Measurements from ENCODE around the gene GGA1. TPM values are rescaled to one million over a fixed set of nuclear protein-coding genes. Genes with fewer than 3 reads are reported as not detected.
A peak's percentile ranks its signal among the peaks of the same experiment; 100 is the strongest.

Gene GGA1
- total RNA-seq, 2 experiments from 2014 or later: 57.0 to 60.9 TPM

GRCh38 chr22:37662039-37662438 is 53.4 kb downstream of the GGA1 start:
- Histone ChIP-seq H3K27me3 (ENCODE audit: control insufficient read depth in 1 of 2, insufficient read depth in 2 of 2, low read length in 2 of 2) (no peaks in the 10 kb centered on the region), H3K4me3 (ENCODE audit: low read length) (no peak overlapping the region), H3K4me1 (ENCODE audit: insufficient read depth, low read length) (peaks cover 35% of the 10 kb centered on the region), H3K27ac (ENCODE audit: low read depth in 1 of 2, low read length in 2 of 2) (no peak overlapping the region), H3K36me3 (ENCODE audit: insufficient read depth, low read length) (peaks cover 17% of the 10 kb centered on the region), H3K9me3 (ENCODE audit: control insufficient read depth in 1 of 2, insufficient read depth in 1 of 2, low read length in 2 of 2) (no peaks in the 10 kb centered on the region)
- intact Hi-C loops (cut with DNase I, micrococcal nuclease): no loop called here
- Mint-ChIP-seq H3K4me1 (ENCODE audit: low read depth) (peaks cover 43% of the 10 kb centered on the region), H3K36me3 (ENCODE audit: low read depth) (peaks cover 16% of the 10 kb centered on the region), H3K9me3 (no peaks in the 10 kb centered on the region), H3K27ac (no peak overlapping the region), H3K27me3 (no peaks in the 10 kb centered on the region), H3K4me3 (peak overlapping the region; percentile 17)
- TF ChIP-seq CTCF (IDR thresholded peaks at IDR 0.05): no peak
- no peak for ATAC-seq (ENCODE audit: poor library complexity)
- DNase-seq: no peak
- CTCF ChIA-PET: interaction anchor here (0.7 to 5.6 kb wide), 6 partner anchors 10 to 1647 kb away, joined by 3 to 63 read pairs (median 5); no protein-coding TSS in a partner anchor
- POLR2A ChIA-PET: interaction anchor here (0.9 to 9.8 kb wide), 6 partner anchors 12 to 52 kb away, joined by 3 to 256 read pairs (median 5); partner anchors contain the start of genes LGALS1 and NOL12

- H3K27me3 Mint-ChIP-seq: no peaks in the 10 kb centered on the region
- Histone ChIP-seq H3K27ac (ENCODE audit: low read depth in 1 of 2, low read length in 2 of 2) (no peak overlapping the region), H3K27me3 (ENCODE audit: control insufficient read depth in 1 of 2, insufficient read depth in 2 of 2, low read length in 2 of 2) (no peaks in the 10 kb centered on the region), H3K4me3 (ENCODE audit: low read length) (no peak overlapping the region), H3K36me3 (ENCODE audit: insufficient read depth, low read length) (peaks cover 17% of the 10 kb centered on the region), H3K4me1 (ENCODE audit: insufficient read depth, low read length) (peaks cover 26% of the 10 kb centered on the region), H3K9me3 (ENCODE audit: control insufficient read depth in 1 of 2, insufficient read depth in 1 of 2, low read length in 2 of 2) (no peaks in the 10 kb centered on the region)
- ATAC-seq (ENCODE audit: poor library complexity): no peak
- no peaks in the 10 kb centered on the region for H3K9me3 Mint-ChIP-seq
- H3K4me3 Mint-ChIP-seq: no peak overlapping the region
- intact Hi-C loops (cut with DNase I, micrococcal nuclease): no loop called here
- no peak for TF ChIP-seq CTCF (IDR thresholded peaks at IDR 0.05)
- DNase-seq: no peak
- no peak overlapping the region for H3K27ac Mint-ChIP-seq
- CTCF ChIA-PET: interaction anchor here (1.1 to 1.3 kb wide), 2 partner anchors 20 to 57 kb away, joined by 3 read pairs; no protein-coding TSS in a partner anchor
- peaks cover 33% of the 10 kb centered on the region for H3K4me1 Mint-ChIP-seq (ENCODE audit: low read depth)
- H3K36me3 Mint-ChIP-seq (ENCODE audit: low read depth): peaks cover 8% of the 10 kb centered on the region
- POLR2A ChIA-PET: interaction anchor here (1.5 to 9.8 kb wide), 3 partner anchors 10 to 36 kb away, joined by 4 to 256 read pairs (median 5); partner anchors contain the start of gene LGALS1
These were observed 55.0 kb downstream of the GGA1 start for GRCh38 chr22:37663521-37664140.

- Mint-ChIP-seq H3K27ac (no peak overlapping the region), H3K4me3 (no peak overlapping the region), H3K9me3 (no peaks in the 10 kb centered on the region), H3K27me3 (no peaks in the 10 kb centered on the region), H3K4me1 (ENCODE audit: low read depth) (peaks cover 33% of the 10 kb centered on the region), H3K36me3 (ENCODE audit: low read depth) (peaks cover 8% of the 10 kb centered on the region)
- CTCF ChIA-PET: interaction anchor here (1.3 kb wide), 1 partner anchor 21 kb away, joined by 3 read pairs; no protein-coding TSS in a partner anchor
- H3K4me3 ChIP-seq (ENCODE audit: low read length): no peak overlapping the region
- no peak for TF ChIP-seq CTCF (IDR thresholded peaks at IDR 0.05)
- peaks cover 17% of the 10 kb centered on the region for H3K36me3 ChIP-seq (ENCODE audit: insufficient read depth, low read length)
- H3K27me3 ChIP-seq (ENCODE audit: control insufficient read depth in 1 of 2, insufficient read depth in 2 of 2, low read length in 2 of 2): no peaks in the 10 kb centered on the region
- POLR2A ChIA-PET: interaction anchor here (1.5 to 9.8 kb wide), 2 partner anchors 9 to 37 kb away, joined by 4 to 256 read pairs; partner anchors contain the start of gene LGALS1
- no peak overlapping the region for H3K27ac ChIP-seq (ENCODE audit: low read depth in 1 of 2, low read length in 2 of 2)
- intact Hi-C loops (cut with DNase I, micrococcal nuclease): no loop called here
- ATAC-seq (ENCODE audit: poor library complexity): no peak
- H3K4me1 ChIP-seq (ENCODE audit: insufficient read depth, low read length): peaks cover 22% of the 10 kb centered on the region
- no peaks in the 10 kb centered on the region for H3K9me3 ChIP-seq (ENCODE audit: control insufficient read depth in 1 of 2, insufficient read depth in 1 of 2, low read length in 2 of 2)
- DNase-seq: no peak
These were observed 55.8 kb downstream of the GGA1 start for GRCh38 chr22:37664249-37665101.
